Osteoblast (primary cell): ENCODE data around the gene FBXO24. TPM values are rescaled to one million over a fixed set of nuclear protein-coding genes. Genes with fewer than 3 reads are reported as not detected.

Experiments used
- DNase-seq: peaks from one replicate; pipeline ENCODE4 v3.0.0; 2011; ENCODE audit warnings: low spot score, mixed read lengths; ENCODE audit not compliant: insufficient read length; ENCODE audit errors: missing footprints
- H2AFZ ChIP-seq: 2 replicates; pipeline ENCODE4 v1.6.0; 2011; ENCODE audit warnings: mild to moderate bottlenecking, low read length
- H3K27ac ChIP-seq: 2 replicates; pipeline ENCODE4 v1.5.1; 2011; ENCODE audit warnings: mild to moderate bottlenecking, low read depth, low read length, moderate library complexity
- H3K27me3 ChIP-seq: 2 replicates; pipeline ENCODE4 v1.6.0; 2012; ENCODE audit warnings: mild to moderate bottlenecking, control low read depth, inconsistent platforms, low read length, moderate library complexity; ENCODE audit not compliant: insufficient read depth
- H3K36me3 ChIP-seq: 2 replicates; pipeline ENCODE4 v1.5.1; 2011; ENCODE audit warnings: mild to moderate bottlenecking, low read length, control low read depth, moderate library complexity; ENCODE audit not compliant: insufficient read depth
- H3K4me1 ChIP-seq: 2 replicates; pipeline ENCODE4 v1.5.1; 2011; ENCODE audit warnings: mild to moderate bottlenecking, low read length, control low read depth, moderate library complexity; ENCODE audit not compliant: insufficient read depth
- H3K4me2 ChIP-seq: 2 replicates; pipeline ENCODE4 v1.6.0; 2011; ENCODE audit warnings: mild to moderate bottlenecking, low read length; ENCODE audit not compliant: insufficient read depth
- H3K4me3 ChIP-seq: fragments of 200-600 bp; sonication (generic); 3 replicates; pipeline ENCODE4 v1.5.1; 2012; ENCODE audit warnings: mild to moderate bottlenecking, low read length, inconsistent platforms; ENCODE audit not compliant: insufficient read depth
- H3K79me2 ChIP-seq: 2 replicates; pipeline ENCODE4 v1.6.0; 2012; ENCODE audit warnings: mild to moderate bottlenecking, low read length, control low read depth, inconsistent platforms; ENCODE audit not compliant: insufficient read depth
- H3K9me3 ChIP-seq: 2 replicates; pipeline ENCODE4 v1.5.1; 2011; ENCODE audit warnings: low read depth, low read length, control low read depth
- H4K20me1 ChIP-seq: 2 replicates; pipeline ENCODE4 v1.6.0; 2012; ENCODE audit warnings: mild to moderate bottlenecking, low read length, control low read depth; ENCODE audit not compliant: insufficient read depth
- CTCF ChIP-seq: IDR thresholded peaks from 2 replicates; pipeline ENCODE4 v1.5.1; 2011; ENCODE audit warnings: mild to moderate bottlenecking, low read depth, low read length, moderate library complexity; ENCODE audit errors: extremely low read depth
- total RNA-seq: library from RNA; depleted of rRNA; stranded (reverse); fragments of >200 nt; gene quantifications from 2 replicates; pipeline ENCODE4 v1.2.3, GENCODE V29; 2012

FBXO24 gene
- total RNA-seq, 1 donor = 0.36 TPM

- DNase-seq = peak; percentile 85
- no peak for TF ChIP-seq CTCF
- Histone ChIP-seq H3K36me3 (peaks cover 27% of the 10 kb centered on the region), H3K4me2 (peak overlapping the region; percentile 76), H3K4me3 (peak overlapping the region; percentile 86), H4K20me1 (peaks cover 5% of the 10 kb centered on the region), H3K9me3 (no peaks in the 10 kb centered on the region), H3K79me2 (peaks cover 11% of the 10 kb centered on the region), H3K4me1 (peaks cover 27% of the 10 kb centered on the region), H3K27ac (no peak overlapping the region), H2AFZ (no peak overlapping the region), H3K27me3 (no peaks in the 10 kb centered on the region)
These were observed 19.1 kb downstream of the FBXO24 start for GRCh38 chr7:100604976-100605911.

DNA sequence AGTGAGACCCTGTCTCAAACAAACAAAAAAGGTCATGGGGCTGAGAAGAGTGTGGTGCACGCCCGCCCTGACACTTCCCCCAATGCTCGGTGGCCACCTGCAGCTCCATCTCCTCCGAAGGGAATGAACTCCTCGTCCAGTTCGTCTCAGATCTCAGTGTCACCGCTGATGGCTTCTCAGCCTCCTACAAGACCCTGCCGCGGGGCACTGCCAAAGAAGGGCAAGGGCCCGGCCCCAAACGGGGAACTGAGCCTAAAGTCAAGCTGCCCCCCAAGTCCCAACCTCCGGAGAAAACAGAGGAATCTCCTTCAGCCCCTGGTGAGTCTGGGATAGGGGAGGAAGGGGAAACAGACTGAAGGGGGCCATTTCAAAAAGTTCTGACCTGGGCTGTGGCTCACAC lies 20.2 kb downstream of the FBXO24 start:
- H3K9me3 ChIP-seq = no peaks in the 10 kb centered on the region
- no peak overlapping the region for H3K27ac ChIP-seq
- no peak overlapping the region for H2AFZ ChIP-seq
- TF ChIP-seq CTCF = no peak
- no peaks in the 10 kb centered on the region for H3K27me3 ChIP-seq
- H3K79me2 ChIP-seq = peaks cover 11% of the 10 kb centered on the region
- H4K20me1 ChIP-seq = peaks cover 5% of the 10 kb centered on the region
- peaks cover 27% of the 10 kb centered on the region for H3K36me3 ChIP-seq
- peak; percentile 66 for DNase-seq
- H3K4me2 ChIP-seq = no peak overlapping the region
- peaks cover 23% of the 10 kb centered on the region for H3K4me1 ChIP-seq
- H3K4me3 ChIP-seq = no peak overlapping the region

DNA sequence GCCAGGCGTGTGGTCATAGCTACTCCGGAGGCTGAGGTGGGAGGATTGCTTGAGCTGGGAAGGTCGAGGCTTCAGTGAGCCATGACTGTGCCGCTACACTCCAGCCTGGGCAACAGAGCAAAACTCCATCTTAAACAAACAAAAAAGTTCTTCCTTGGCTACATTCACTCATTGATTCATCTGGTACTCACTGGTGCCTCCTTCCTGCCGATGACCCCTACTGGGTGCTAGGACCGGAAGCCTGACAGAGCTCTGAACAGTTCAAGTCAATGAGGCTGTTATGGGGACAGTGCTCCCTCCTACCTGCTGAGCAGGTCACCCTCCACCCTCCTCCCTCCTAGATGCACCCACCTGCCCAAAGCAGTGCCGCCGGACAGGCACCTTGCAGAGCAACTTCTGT lies 21.0 kb downstream of the FBXO24 start:
- no peak for TF ChIP-seq CTCF

GRCh38 chr7:100609958-100610357 lies 23.8 kb downstream of the FBXO24 start:
- H3K79me2 ChIP-seq = no peaks in the 10 kb centered on the region

More for the DNA sequence above, 21.0 kb downstream of the FBXO24 start:
- Histone ChIP-seq H3K79me2 (peaks cover 11% of the 10 kb centered on the region), H2AFZ (no peak overlapping the region), H3K4me3 (no peak overlapping the region), H3K27me3 (no peaks in the 10 kb centered on the region), H3K27ac (no peak overlapping the region), H3K4me1 (peaks cover 16% of the 10 kb centered on the region), H4K20me1 (peaks cover 5% of the 10 kb centered on the region), H3K9me3 (no peaks in the 10 kb centered on the region), H3K36me3 (peaks cover 27% of the 10 kb centered on the region), H3K4me2 (no peak overlapping the region)
- peak; percentile 90 for DNase-seq

More at GRCh38 chr7:100609958-100610357, 23.8 kb downstream of the FBXO24 start:
- no peaks in the 10 kb centered on the region for H3K27me3 ChIP-seq
- H3K27ac ChIP-seq = no peak overlapping the region
- no peaks in the 10 kb centered on the region for H3K9me3 ChIP-seq
- H4K20me1 ChIP-seq = peaks cover 5% of the 10 kb centered on the region
- TF ChIP-seq CTCF = no peak
- H3K36me3 ChIP-seq = peaks cover 27% of the 10 kb centered on the region
- H3K4me2 ChIP-seq = no peak overlapping the region
- peak; percentile 58 for DNase-seq
- H3K4me3 ChIP-seq = no peak overlapping the region
- H3K4me1 ChIP-seq = peaks cover 6% of the 10 kb centered on the region
- no peak overlapping the region for H2AFZ ChIP-seq
